Endothelial cell of umbilical vein (primary cell): ENCODE data around the gene RYR3. TPM values are rescaled to one million over a fixed set of nuclear protein-coding genes. Genes with fewer than 3 reads are reported as not detected.

ENCODE experiments used
- BruUV-seq: library from RNA; stranded (reverse); fragments of 400-500 nt; replicated peaks from 2 replicates; lab custom pipeline; 2021; lab: Mats Ljungman, UMichigan
- CTCF ChIA-PET: fragments of 300-600, 350-600 bp; sonication (Branson Sonifier 250); formaldehyde crosslinking; loops from one replicate; lab custom pipeline; 2021; ENCODE audit warnings: antibody characterized with exemption, inconsistent platforms; lab: Charles Lee
- POLR2A ChIA-PET: fragments of 300-600, 350-600 bp; sonication (Branson Sonifier 250); formaldehyde crosslinking; loops from one replicate; lab custom pipeline; 2021; ENCODE audit warnings: antibody characterized with exemption, inconsistent platforms; lab: Charles Lee
- DNase-seq: peaks from one replicate; pipeline ENCODE4 v3.0.0-alpha.2; 2011; ENCODE audit warnings: low read depth, low spot score
- FAIRE-seq: peaks from 2 replicates; lab custom pipeline; 2011; peaks lifted over from hg19 to GRCh38; lab: Jason Lieb, UNC
- H2AFZ ChIP-seq: 2 replicates; pipeline ENCODE4 v1.6.0; 2012; ENCODE audit warnings: low read depth, low read length, control low read depth, inconsistent platforms
- H3K27ac ChIP-seq: 2 replicates; pipeline ENCODE4 v1.5.1; 2011; ENCODE audit warnings: low read depth, mild to moderate bottlenecking, control low read depth, low read length, moderate library complexity; ENCODE audit not compliant: insufficient read depth
- H3K27me3 ChIP-seq, 2 experiments: 2 replicates each; pipeline versions ENCODE4 v1.6.0 to v1.6.1; 2011; ENCODE audit warnings: low read length in 2 of 2, mixed read lengths in 1 of 2; ENCODE audit not compliant: control insufficient read depth in 2 of 2, insufficient read depth in 2 of 2
- H3K36me3 ChIP-seq, 2 experiments: 2 replicates in 1 of 2; 3 replicates in 1 of 2; pipeline ENCODE4 v1.5.1; 2011; ENCODE audit warnings: low read length in 2 of 2, mild to moderate bottlenecking in 1 of 2, moderate library complexity in 1 of 2; ENCODE audit not compliant: control insufficient read depth in 2 of 2, insufficient read depth in 2 of 2; ENCODE audit errors: extremely low read depth in 1 of 2
- H3K4me1 ChIP-seq: 3 replicates; pipeline ENCODE4 v1.5.1; 2011; ENCODE audit warnings: mild to moderate bottlenecking, low read length; ENCODE audit not compliant: control insufficient read depth, insufficient read depth; ENCODE audit errors: extremely low read depth
- H3K4me2 ChIP-seq: 2 replicates; pipeline ENCODE4 v1.6.1; 2011; ENCODE audit warnings: low read length, control low read depth, mixed read lengths; ENCODE audit not compliant: insufficient read depth
- H3K4me3 ChIP-seq, 3 experiments: fragments of 200-600 bp in 1 of 3; sonication (generic), shearing (Covaris generic) in 1 of 3; replicated peaks in 1 of 3; 2 replicates each; pipeline ENCODE4 v1.5.1; 2011 to 2016; ENCODE audit warnings: control low read depth in 3 of 3, low read length in 3 of 3, mild to moderate bottlenecking in 2 of 3, inconsistent platforms in 1 of 3, low read depth in 1 of 3, moderate library complexity in 1 of 3; ENCODE audit not compliant: insufficient read depth in 1 of 3
- H3K79me2 ChIP-seq: 2 replicates; pipeline ENCODE4 v1.6.0; 2012; ENCODE audit warnings: low read length, inconsistent platforms; ENCODE audit not compliant: control insufficient read depth, insufficient read depth
- H3K9ac ChIP-seq: replicated peaks from 2 replicates; pipeline ENCODE3; 2011; ENCODE audit warnings: low read length, control low read depth; ENCODE audit not compliant: insufficient read depth; ENCODE audit errors: extremely low read depth
- H3K9me1 ChIP-seq: replicated peaks from 3 replicates; pipeline ENCODE4 v1.6.0; 2011; ENCODE audit warnings: mild to moderate bottlenecking, low read length; ENCODE audit not compliant: control insufficient read depth, insufficient read depth; ENCODE audit errors: extremely low read depth
- H3K9me3 ChIP-seq: replicated peaks from 2 replicates; pipeline ENCODE4 v1.5.1; 2012; ENCODE audit warnings: low read length, inconsistent platforms; ENCODE audit not compliant: control insufficient read depth, insufficient read depth
- H4K20me1 ChIP-seq: replicated peaks from 2 replicates; pipeline ENCODE3; 2011; ENCODE audit warnings: mild to moderate bottlenecking, low read length; ENCODE audit not compliant: control insufficient read depth, insufficient read depth; ENCODE audit errors: extremely low read depth
- EZH2 ChIP-seq: IDR thresholded peaks from 2 replicates; pipeline ENCODE4 v1.6.1; 2012; ENCODE audit warnings: borderline replicate concordance, low read depth, mild to moderate bottlenecking, moderate library complexity, low read length, inconsistent platforms; ENCODE audit not compliant: severe bottlenecking
- FOS ChIP-seq: IDR thresholded peaks from 2 replicates; pipeline ENCODE4 v1.6.1; 2011; ENCODE audit warnings: mild to moderate bottlenecking, low read length, moderate library complexity, borderline replicate concordance; ENCODE audit not compliant: insufficient read depth
- GATA2 ChIP-seq: IDR thresholded peaks from 2 replicates; pipeline ENCODE4 v1.7.0; 2011; ENCODE audit warnings: low read depth, mild to moderate bottlenecking, moderate library complexity, mixed read lengths, low read length; ENCODE audit not compliant: insufficient read length, insufficient read depth
- JUN ChIP-seq: IDR thresholded peaks from 2 replicates; pipeline ENCODE4 v1.6.1; 2011; ENCODE audit warnings: borderline replicate concordance, low read depth; ENCODE audit not compliant: insufficient read length, insufficient read depth
- MYC ChIP-seq: IDR thresholded peaks from one replicate; pipeline ENCODE4 v1.6.1; 2011; ENCODE audit warnings: mild to moderate bottlenecking, low read depth, low read length
- POLR2A ChIP-seq: IDR thresholded peaks from 2 replicates; pipeline ENCODE4 v1.6.1; 2012; ENCODE audit warnings: low read depth, mild to moderate bottlenecking, control low read depth, low read length
- POLR2AphosphoS5 ChIP-seq: IDR thresholded peaks from 2 replicates; pipeline ENCODE4 v1.6.1; 2012; ENCODE audit warnings: low read depth, mild to moderate bottlenecking, control low read depth, low read length, moderate library complexity; ENCODE audit not compliant: insufficient read depth
- dilution Hi-C: fragments of 300-500 bp; cut with MboI; formaldehyde crosslinking; loops from one replicate; pipeline ENCODE4 v1.15.0; 2019; ENCODE audit warnings: low sequenced_read_pairs; ENCODE audit not compliant: extremely low pct_ligation_motif_present
- intact Hi-C: fragments of 100-400 bp; cut with micrococcal nuclease; formaldehyde crosslinking; loops from one replicate; pipeline ENCODE4 v1.10.0; 2022
- polyA plus RNA-seq, 4 experiments: library from polyadenylated mRNA; depleted of rRNA in 3 of 4; stranded (reverse) in 3 of 4; unstranded in 1 of 4; fragments of >200 nt; gene quantifications; 2 replicates each; pipeline versions ENCODE4 v1.2.1 to v1.2.3, GENCODE V29; 2011 to 2012; ENCODE audit warnings: missing spikeins in 1 of 4
- total RNA-seq: library from RNA; stranded (reverse); gene quantifications from 2 replicates; pipeline ENCODE4 v1.2.3, GENCODE V29; 2021
- TF ChIP-seq, protein P1 (sequence below), 2 donors: IDR thresholded peaks; 1 replicate in 1 of 2; 2 replicates in 1 of 2; pipeline ENCODE4 v1.5.1; 2011; ENCODE audit warnings: low read length in 2 of 2, mild to moderate bottlenecking in 2 of 2, moderate library complexity in 2 of 2, control low read depth in 1 of 2, inconsistent platforms in 1 of 2, low read depth in 1 of 2; ENCODE audit not compliant: insufficient read depth in 1 of 2; ENCODE audit errors: extremely low read depth in 1 of 2
- TF ChIP-seq, protein P2 (sequence below): IDR thresholded peaks from 2 replicates; pipeline ENCODE4 v1.6.1; 2011; ENCODE audit not compliant: insufficient read depth, insufficient read length

RYR3 gene
- total and polyA plus RNA-seq, 2 donors (not counting 3 experiments of a cell fraction or from before 2014, with no cell fraction given): not detected

DNA sequence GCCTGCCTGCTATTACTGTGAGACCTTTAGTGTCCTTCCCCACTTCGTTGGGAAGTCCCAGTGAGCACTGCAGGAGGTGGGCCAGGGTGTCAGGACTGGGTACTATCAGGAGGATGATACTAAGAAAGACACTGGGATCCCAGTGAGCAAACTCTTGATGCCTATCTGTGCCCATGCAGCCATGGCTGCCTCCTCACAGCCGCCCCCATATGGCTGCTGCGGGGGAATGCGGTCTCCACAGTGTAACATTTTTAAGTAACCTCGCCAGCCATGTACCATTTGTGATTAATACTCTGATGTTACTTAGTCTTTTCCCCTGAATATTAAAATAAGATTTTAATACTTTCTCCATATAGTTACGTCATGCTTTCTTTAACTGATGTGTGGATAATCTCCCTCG is 312.2 kb downstream of the RYR3 start:
- Histone ChIP-seq H4K20me1 (no peaks in the 10 kb centered on the region), H3K27me3 (no peaks in the 10 kb centered on the region), H3K9ac (no peak overlapping the region), H3K9me3 (no peaks in the 10 kb centered on the region), H3K4me2 (no peak overlapping the region), H3K4me1 (no peaks in the 10 kb centered on the region), H3K4me3 (no peak overlapping the region), H3K9me1 (no peaks in the 10 kb centered on the region), H2AFZ (no peak overlapping the region), H3K27ac (no peak overlapping the region), H3K79me2 (no peaks in the 10 kb centered on the region), H3K36me3 (no peaks in the 10 kb centered on the region)
- intact Hi-C loops: no loop called here
- TF ChIP-seq, protein P1, sequence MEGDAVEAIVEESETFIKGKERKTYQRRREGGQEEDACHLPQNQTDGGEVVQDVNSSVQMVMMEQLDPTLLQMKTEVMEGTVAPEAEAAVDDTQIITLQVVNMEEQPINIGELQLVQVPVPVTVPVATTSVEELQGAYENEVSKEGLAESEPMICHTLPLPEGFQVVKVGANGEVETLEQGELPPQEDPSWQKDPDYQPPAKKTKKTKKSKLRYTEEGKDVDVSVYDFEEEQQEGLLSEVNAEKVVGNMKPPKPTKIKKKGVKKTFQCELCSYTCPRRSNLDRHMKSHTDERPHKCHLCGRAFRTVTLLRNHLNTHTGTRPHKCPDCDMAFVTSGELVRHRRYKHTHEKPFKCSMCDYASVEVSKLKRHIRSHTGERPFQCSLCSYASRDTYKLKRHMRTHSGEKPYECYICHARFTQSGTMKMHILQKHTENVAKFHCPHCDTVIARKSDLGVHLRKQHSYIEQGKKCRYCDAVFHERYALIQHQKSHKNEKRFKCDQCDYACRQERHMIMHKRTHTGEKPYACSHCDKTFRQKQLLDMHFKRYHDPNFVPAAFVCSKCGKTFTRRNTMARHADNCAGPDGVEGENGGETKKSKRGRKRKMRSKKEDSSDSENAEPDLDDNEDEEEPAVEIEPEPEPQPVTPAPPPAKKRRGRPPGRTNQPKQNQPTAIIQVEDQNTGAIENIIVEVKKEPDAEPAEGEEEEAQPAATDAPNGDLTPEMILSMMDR (IDR thresholded peaks at IDR 0.05; ENCODE audit: extremely low read depth in 1 of 2, insufficient read depth in 1 of 2, low read depth in 1 of 2, low read length in 2 of 2): peak in 1 of 2 donors; percentile 17
- no peak for TF ChIP-seq POLR2AphosphoS5
- ChIA-PET POLR2A (no interaction called here), CTCF (interaction anchor here (1.2 kb wide), 1 partner anchor 78 kb away, joined by 7 read pairs; no protein-coding TSS in a partner anchor)
- DNase-seq (no peak), FAIRE-seq (no peak)
- BruUV-seq: no TSS peak
- dilution Hi-C loops: no loop called here

DNA sequence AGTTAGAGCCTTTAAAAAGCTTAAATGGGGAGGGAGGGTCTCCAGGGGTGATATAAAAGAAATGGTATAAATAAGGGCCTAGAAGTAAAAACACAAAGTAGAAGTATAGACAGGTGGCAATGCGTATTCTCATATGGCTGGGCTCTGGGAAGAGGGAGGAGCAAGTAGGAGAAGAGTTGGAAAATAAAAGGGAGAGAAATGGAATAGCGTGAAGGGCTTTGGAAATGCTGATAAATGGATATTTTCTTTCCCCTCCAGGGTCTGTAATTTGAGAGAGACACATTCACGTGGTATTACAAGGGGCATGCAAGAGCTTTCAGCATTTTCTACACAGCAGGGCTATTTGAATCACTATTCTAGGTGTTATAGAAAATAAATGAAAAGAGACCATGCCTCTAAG is 313.7 kb downstream of the RYR3 start:
- FAIRE-seq: no peak
- Histone ChIP-seq H3K9me3 (no peaks in the 10 kb centered on the region), H3K36me3 (no peaks in the 10 kb centered on the region)

More for the DNA sequence above, 313.7 kb downstream of the RYR3 start:
- H3K27ac ChIP-seq: no peak overlapping the region
- no peak for DNase-seq
- no peaks in the 10 kb centered on the region for H3K4me1 ChIP-seq
- H3K4me2 ChIP-seq: no peak overlapping the region
- no peaks in the 10 kb centered on the region for H3K9me1 ChIP-seq
- dilution Hi-C loops: no loop called here
- no peaks in the 10 kb centered on the region for H3K79me2 ChIP-seq
- POLR2A ChIA-PET: no interaction called here
- TF ChIP-seq, protein P2, sequence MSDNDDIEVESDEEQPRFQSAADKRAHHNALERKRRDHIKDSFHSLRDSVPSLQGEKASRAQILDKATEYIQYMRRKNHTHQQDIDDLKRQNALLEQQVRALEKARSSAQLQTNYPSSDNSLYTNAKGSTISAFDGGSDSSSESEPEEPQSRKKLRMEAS: no peak
- TF ChIP-seq, protein P1 (IDR thresholded peaks at IDR 0.05; ENCODE audit: extremely low read depth in 1 of 2, insufficient read depth in 1 of 2, low read depth in 1 of 2, low read length in 2 of 2): no peak
- no peak for TF ChIP-seq FOS
- no peak for TF ChIP-seq POLR2AphosphoS5
- no peak for TF ChIP-seq GATA2
- no peak for TF ChIP-seq POLR2A
- no peak for TF ChIP-seq EZH2
- no peak for TF ChIP-seq MYC
- TF ChIP-seq JUN: no peak
- intact Hi-C loops: no loop called here
- H3K4me3 ChIP-seq: no peak overlapping the region
- no peaks in the 10 kb centered on the region for H3K27me3 ChIP-seq
- H2AFZ ChIP-seq: no peak overlapping the region
- CTCF ChIA-PET: no interaction called here
- H4K20me1 ChIP-seq: no peaks in the 10 kb centered on the region
- no TSS peak for BruUV-seq
- no peak overlapping the region for H3K9ac ChIP-seq
